SU-DHL-6 (cell line): ENCODE data around the gene PIK3C2G.

Experiments used
- H2AFZ ChIP-seq: fragments of 200-600 bp; sonication (generic); 2 replicates; pipeline ENCODE4 v1.6.1; 2014; ENCODE audit warnings: low read depth, mild to moderate bottlenecking, moderate library complexity, mixed read lengths, antibody characterized with exemption, low read length; ENCODE audit not compliant: severe bottlenecking
- H3F3A ChIP-seq: fragments of 200-600 bp; shearing (Covaris generic); 2 replicates; pipeline ENCODE4 v1.6.0; 2016; ENCODE audit warnings: antibody characterized with exemption, mild to moderate bottlenecking; ENCODE audit not compliant: insufficient read depth
- H3K27ac ChIP-seq: fragments of 200-600 bp; sonication (generic); 2 replicates; pipeline ENCODE4 v1.5.1; 2016; ENCODE audit warnings: low read depth, mild to moderate bottlenecking, low read length, moderate library complexity, mixed read lengths
- H3K27me3 ChIP-seq: fragments of 200-600 bp; sonication (generic), shearing (Covaris generic); 2 replicates; pipeline ENCODE4 v1.6.0; 2014; ENCODE audit warnings: mild to moderate bottlenecking, low read length
- H3K36me3 ChIP-seq: fragments of 200-600 bp; sonication (generic); 2 replicates; pipeline ENCODE4 v1.6.1; 2014; ENCODE audit warnings: mild to moderate bottlenecking, low read length, mixed read lengths
- H3K4me2 ChIP-seq: fragments of 300-600, 200-600 bp; shearing (Covaris generic), sonication (generic); 2 replicates; pipeline ENCODE4 v1.6.0; 2014; ENCODE audit warnings: low read length, low read depth, mild to moderate bottlenecking; ENCODE audit not compliant: poor library complexity, severe bottlenecking
- H3K4me3 ChIP-seq: fragments of 200-600 bp; sonication (generic); 2 replicates; pipeline ENCODE4 v1.5.1; 2014; ENCODE audit warnings: antibody characterized with exemption, low read length, mild to moderate bottlenecking, mixed read lengths; ENCODE audit not compliant: insufficient read depth, poor library complexity, severe bottlenecking
- H3K79me2 ChIP-seq: fragments of 200-600 bp; sonication (generic); 2 replicates; pipeline ENCODE4 v1.6.1; 2014; ENCODE audit warnings: mild to moderate bottlenecking, low read length, moderate library complexity; ENCODE audit not compliant: insufficient read depth
- H3K9ac ChIP-seq: fragments of 200-600 bp; sonication (generic); 2 replicates; pipeline ENCODE4 v1.7.0; 2014; ENCODE audit warnings: mild to moderate bottlenecking, low read length
- H3K9me2 ChIP-seq: fragments of 200-600 bp; sonication (generic); replicated peaks from 2 replicates; pipeline ENCODE4 v1.6.1; 2014; ENCODE audit warnings: low read length; ENCODE audit not compliant: insufficient read depth
- H3K9me3 ChIP-seq: fragments of 200-600 bp; sonication (generic); 2 replicates; pipeline ENCODE4 v1.6.1; 2014; ENCODE audit warnings: low read length, mixed read lengths; ENCODE audit not compliant: insufficient read depth
- H4K20me1 ChIP-seq: fragments of 200-600 bp; sonication (generic); 2 replicates; pipeline ENCODE4 v1.6.1; 2014; ENCODE audit warnings: low read depth, mild to moderate bottlenecking, antibody characterized with exemption, low read length, moderate library complexity, mixed read lengths
- CTCF ChIP-seq: fragments of 200-600 bp; sonication (generic); IDR thresholded peaks from one replicate; pipeline ENCODE4 v1.5.1; 2017; ENCODE audit warnings: antibody characterized with exemption, mild to moderate bottlenecking, low read length, moderate library complexity; ENCODE audit not compliant: insufficient read depth, poor library complexity, severe bottlenecking
- EZH2phosphoT487 ChIP-seq: fragments of 200-600 bp; sonication (generic), shearing (Covaris generic); conservative IDR thresholded peaks from 2 replicates; pipeline ENCODE4 v1.6.1; 2018; ENCODE audit warnings: mild to moderate bottlenecking, antibody characterized with exemption, low read length, moderate library complexity, mixed read lengths

Gene PIK3C2G

GRCh38 chr12:18296909-18297280 lies 35.6 kb downstream of the PIK3C2G start:
- Histone ChIP-seq H3K4me3 (no peak overlapping the region), H3F3A (no peaks in the 10 kb centered on the region), H3K79me2 (no peaks in the 10 kb centered on the region), H3K4me2 (no peak overlapping the region), H3K27me3 (no peaks in the 10 kb centered on the region), H4K20me1 (no peaks in the 10 kb centered on the region), H3K9me2 (no peaks in the 10 kb centered on the region), H3K27ac (no peak overlapping the region), H2AFZ (no peak overlapping the region), H3K9ac (no peak overlapping the region), H3K9me3 (no peaks in the 10 kb centered on the region), H3K36me3 (no peaks in the 10 kb centered on the region)
- TF ChIP-seq CTCF (no peak), EZH2phosphoT487 (no peak)

GRCh38 chr12:18297902-18298301 lies 36.6 kb downstream of the PIK3C2G start:
- Histone ChIP-seq H3F3A (no peaks in the 10 kb centered on the region), H3K79me2 (no peaks in the 10 kb centered on the region), H3K27me3 (no peaks in the 10 kb centered on the region), H3K9me3 (no peaks in the 10 kb centered on the region), H4K20me1 (no peaks in the 10 kb centered on the region), H3K9me2 (no peaks in the 10 kb centered on the region), H3K4me3 (no peak overlapping the region), H3K27ac (no peak overlapping the region), H2AFZ (no peak overlapping the region), H3K9ac (no peak overlapping the region), H3K4me2 (no peak overlapping the region), H3K36me3 (no peaks in the 10 kb centered on the region)
- no peak for TF ChIP-seq EZH2phosphoT487
- no peak for TF ChIP-seq CTCF

GRCh38 chr12:18302809-18303430 lies 41.6 kb downstream of the PIK3C2G start:
- H3K27ac ChIP-seq: no peak overlapping the region
- no peaks in the 10 kb centered on the region for H4K20me1 ChIP-seq
- no peaks in the 10 kb centered on the region for H3F3A ChIP-seq

More at GRCh38 chr12:18302809-18303430, 41.6 kb downstream of the PIK3C2G start:
- Histone ChIP-seq H3K9ac (no peak overlapping the region), H3K9me2 (no peaks in the 10 kb centered on the region), H3K27me3 (no peaks in the 10 kb centered on the region), H3K4me3 (no peak overlapping the region), H3K4me2 (no peak overlapping the region), H2AFZ (no peak overlapping the region), H3K79me2 (no peaks in the 10 kb centered on the region), H3K9me3 (no peaks in the 10 kb centered on the region), H3K36me3 (no peaks in the 10 kb centered on the region)
- TF ChIP-seq EZH2phosphoT487 (no peak), CTCF (no peak)
